GM21619 (cell line): Measurements from ENCODE around the gene MT1M.
"Not testable (repeated sequence)": the region's sequence is repeated elsewhere in the genome, so short reads cannot be mapped to it uniquely, and the experiment has no call there.

Experiments used
- ATAC-seq: cut with Tn5 transposase; IDR thresholded peaks from one replicate; pipeline ENCODE4 v1.9.1; 2021; ENCODE audit not compliant: unreplicated experiment

The MT1M gene

DNA sequence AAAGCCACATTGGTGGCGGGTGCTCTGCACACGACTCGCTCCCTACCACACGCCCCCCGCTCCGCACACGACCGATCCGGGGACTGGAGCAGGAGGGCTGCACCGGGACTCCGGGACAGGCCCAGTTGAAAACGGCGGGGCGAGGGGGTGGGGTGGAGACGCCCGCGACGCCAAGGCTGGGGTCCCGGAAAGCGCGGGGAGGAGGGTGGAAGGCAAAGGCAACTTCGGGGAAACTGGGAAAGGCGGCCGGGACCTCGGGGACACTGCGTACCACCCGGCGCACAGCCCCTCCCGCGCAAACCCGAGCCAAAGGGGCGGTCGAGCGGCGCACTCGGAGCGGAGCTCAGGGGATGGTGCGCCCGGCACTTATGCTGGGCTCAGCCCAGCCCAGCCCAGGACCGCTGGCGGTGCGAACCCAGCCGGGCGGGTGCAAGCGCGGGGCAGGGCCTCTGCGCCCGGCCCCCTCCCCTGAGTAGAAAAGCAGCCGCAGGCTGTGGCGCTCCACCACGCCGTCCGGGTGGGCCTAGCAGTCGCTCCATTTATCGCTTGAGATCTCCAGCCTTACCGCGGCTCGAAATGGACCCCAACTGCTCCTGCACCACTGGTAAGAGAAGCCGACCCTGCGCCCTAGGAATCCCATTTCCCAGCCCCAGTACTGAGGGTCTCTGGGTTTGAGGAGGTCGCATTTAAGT lies at the start of gene MT1M:
TSS of gene MT1M (plus strand) at position 504 of the 692 bp plus-strand sequence. CDS start at position 577, 73 bp downstream.
- no peak for ATAC-seq

DNA sequence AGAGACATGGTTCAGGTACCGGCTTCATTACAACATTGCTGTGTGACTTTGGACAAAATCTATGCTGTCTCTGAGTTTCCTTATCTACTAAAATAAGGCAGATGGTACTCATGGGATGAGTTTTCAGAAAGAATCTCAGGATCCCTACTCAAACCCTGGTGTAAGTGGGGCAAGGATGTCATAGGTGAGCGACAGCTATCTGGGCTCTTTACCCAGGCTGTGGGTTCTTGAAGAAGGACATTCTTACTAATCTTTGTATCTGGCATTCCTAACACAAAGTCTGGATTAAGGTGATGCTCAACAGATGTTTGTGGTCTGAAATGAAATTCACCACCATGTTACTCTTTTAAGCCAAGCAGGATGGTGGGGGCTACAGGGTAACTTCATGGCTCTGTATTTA lies 49.5 kb upstream of the MT1M start:
- ATAC-seq = not testable (repeated sequence)

DNA sequence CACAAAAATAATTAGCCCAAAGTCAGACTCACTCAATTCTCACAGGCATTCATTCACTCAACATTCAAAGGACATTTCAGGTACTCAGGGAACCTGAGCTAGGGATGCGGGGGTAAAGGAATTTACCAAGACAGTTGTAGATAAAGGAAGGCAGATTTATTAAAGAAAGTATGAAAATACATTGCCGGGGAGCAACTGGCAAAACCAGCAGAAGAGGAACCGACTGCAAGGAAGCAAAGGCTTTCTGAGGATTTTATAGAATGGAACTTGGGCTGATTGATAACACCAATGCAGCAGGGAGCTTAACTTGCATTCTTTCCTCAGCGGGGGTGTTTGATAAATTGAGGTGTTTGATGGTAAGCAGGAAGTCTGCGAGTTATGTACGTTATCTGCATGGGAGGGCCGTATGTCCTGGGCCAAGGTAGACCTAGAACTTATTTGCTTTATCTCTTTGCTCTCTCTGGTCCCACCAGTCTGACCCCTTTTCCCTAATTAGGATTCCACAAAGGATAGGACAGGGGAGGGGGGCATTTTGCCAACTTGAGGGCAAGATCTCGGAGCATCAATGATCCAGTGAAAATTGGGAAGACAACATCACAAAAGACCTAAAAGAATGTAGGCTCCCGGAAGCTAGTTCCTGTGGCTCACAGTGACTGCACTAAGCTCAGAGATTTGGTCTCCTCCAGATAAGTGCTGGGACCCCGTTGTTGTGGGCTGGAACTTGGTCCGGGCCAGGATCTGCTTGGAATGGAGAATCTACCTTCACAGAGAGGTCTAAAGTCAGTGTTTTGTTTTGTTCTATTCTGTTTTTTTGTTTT lies 48.9 kb upstream of the MT1M start:
- ATAC-seq = no peak

DNA sequence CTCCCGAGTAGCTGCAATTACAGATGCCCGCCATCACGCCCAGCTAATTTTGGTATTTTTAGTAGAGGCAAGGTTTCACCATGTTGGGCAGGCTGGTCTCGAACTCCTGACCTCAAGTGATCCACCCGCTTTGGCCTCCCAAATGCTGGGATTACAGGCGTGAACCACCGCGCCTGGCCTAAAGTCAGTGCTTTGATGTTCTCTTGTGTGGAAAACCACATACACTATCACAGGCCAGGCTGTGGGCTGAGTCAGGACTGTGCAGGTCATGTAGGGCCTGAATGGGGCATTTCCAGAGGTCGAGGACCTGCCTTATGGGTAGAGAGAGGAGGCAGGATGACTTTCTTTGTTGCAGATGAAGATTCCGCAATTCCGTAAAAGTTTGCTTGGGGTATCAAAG lies 48.2 kb upstream of the MT1M start:
- ATAC-seq = no peak

- no peak for ATAC-seq
These were observed 43.7 kb upstream of the MT1M start for GRCh38 chr16:56588781-56589140.

DNA sequence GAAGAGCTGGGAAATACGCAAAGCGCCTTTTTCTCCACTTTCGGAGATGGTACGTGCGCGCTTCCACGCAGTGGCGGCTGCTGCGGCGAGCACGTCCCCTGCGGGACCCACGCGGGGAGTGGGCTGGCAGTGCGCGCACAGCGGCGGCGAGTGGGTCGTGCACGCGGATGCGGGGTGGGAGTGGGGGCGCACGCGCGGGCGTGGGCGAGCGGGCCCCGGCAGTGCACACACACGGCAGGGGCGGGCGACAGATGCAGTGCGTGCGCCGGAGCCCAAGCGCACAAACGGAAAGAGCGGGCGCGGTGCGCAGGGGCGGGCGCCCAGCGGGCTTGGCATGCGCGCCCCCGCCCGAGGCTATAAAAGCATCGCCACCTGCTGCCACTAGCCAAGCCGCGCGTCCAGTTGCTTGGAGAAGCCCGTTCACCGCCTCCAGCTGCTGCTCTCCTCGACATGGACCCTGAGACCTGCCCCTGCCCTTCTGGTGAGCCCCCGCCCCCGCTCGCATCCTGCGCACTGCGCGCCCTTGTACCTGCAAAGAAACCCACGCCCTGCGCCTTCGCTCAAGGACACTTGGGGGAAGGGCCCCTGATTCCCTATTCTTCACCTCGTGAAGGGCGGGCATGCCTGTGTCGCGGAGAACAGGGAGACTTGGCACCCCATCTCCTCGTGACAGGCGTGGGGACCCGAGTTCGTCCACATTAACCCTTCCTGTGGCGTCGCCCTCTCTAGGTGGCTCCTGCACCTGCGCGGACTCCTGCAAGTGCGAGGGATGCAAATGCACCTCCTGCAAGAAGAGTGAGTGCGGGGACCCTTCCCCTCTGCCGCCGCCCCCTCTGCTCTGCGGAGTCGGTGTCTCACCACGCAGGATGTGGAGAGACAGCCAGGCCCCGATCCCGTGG lies 43.1 kb upstream of the MT1M start, which contains the start of gene MT3:
TSS of gene MT3 (plus strand) at position 388 of the 899 bp plus-strand sequence. CDS start at position 451, 63 bp downstream.
- ATAC-seq = no peak

- no peak for ATAC-seq
These were observed 40.9 kb upstream of the MT1M start for GRCh38 chr16:56591377-56592060.

DNA sequence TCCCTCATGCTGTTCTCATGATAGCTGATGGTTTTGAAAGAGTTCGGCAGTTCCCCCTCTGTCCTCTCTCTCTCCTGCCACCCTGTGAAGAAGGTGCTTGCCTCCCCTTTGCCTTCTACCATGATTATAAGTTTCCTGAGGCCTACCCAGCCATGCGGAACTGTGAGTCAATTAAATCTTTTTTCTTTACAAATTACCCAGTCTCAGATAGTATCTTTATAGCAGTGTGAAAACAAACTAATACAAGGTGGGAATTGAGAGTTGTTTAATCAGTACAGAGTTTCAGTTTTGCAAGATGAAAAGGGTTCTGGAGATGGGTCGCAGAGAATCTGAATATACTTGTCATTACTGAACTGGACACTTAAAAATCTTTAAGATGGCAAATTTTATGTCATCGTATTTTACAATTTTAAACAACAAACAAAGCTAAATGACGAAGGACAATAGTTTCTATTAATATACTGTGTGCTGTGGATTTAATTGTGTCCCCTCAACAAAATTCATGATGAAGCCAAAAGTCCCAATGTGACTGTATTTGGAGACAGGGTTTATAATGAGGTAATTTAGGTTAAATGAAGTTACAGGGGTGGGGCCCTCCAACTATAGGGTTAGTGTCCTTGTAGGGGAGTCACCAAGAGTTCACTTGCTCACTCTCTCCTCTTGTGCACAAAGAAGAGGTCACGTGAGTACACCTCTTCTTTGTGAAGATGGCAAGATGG lies 38.7 kb upstream of the MT1M start:
- ATAC-seq = no peak

GRCh38 chr16:56594292-56594619 lies 38.2 kb upstream of the MT1M start:
- no peak for ATAC-seq

GRCh38 chr16:56600398-56600999 lies 32.0 kb upstream of the MT1M start:
- ATAC-seq = no peak

DNA sequence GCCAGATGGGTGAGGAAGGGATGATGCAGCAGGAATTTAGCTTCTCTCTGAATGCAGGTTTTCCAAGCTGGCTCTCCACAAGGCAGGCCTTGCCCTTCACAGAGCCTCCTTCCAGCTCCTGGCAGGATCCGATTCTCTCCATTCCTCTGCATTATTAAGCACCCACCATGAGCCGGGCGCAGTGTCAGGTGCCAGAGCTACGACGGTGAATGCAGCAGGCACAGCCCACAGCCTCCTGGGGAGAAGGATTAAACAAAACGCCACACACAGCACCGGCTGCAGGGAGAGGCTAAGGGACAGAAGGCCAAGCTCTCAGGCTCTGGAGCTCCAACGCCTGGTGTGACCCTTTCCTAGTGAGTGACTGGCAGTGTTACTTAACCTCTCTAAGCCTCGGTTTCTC lies 31.1 kb upstream of the MT1M start:
- no peak for ATAC-seq

GRCh38 chr16:56603589-56603988 lies 28.9 kb upstream of the MT1M start:
- ATAC-seq = no peak

- ATAC-seq = no peak
These were observed 27.5 kb upstream of the MT1M start for GRCh38 chr16:56604966-56605365.

DNA sequence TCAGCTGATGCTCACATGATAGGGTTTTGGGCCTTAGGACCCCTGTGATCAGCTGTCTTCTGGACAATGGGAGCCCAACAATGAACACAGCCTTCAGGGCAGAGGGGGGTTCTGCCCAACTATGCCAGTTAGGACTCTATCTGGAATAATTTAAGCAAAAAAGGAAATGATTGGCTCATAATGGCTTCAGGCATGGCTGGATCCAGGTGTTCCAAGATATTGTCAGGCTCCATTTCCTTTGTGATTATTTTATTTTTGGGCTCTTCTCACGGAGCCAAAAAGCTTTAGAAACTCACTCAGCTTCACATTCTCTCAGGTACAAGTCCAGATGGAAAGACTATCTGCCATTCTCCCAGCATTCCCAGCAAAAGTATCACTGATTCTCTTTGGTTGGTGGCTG lies 27.0 kb upstream of the MT1M start:
- ATAC-seq = no peak

DNA sequence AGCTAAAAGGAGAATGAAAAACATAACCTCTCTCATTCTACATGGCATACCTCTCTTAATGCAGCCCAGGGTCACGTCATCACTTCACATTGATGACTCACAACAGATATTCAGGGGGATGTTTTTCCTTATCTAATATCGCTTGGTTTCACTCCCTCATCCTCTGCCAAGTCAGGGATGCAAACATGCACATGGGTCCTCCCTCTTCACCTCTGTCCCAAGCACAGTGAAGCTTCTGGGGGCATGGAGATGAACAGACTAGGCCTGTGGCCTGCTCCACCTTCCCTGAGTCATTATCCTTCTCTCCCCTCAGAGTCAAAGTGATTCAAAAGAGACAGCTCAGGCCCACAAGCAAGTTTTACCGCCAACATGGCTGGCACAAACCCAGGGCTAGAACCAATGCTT lies 26.4 kb upstream of the MT1M start:
- ATAC-seq = no peak

GRCh38 chr16:56606476-56607108 lies 25.9 kb upstream of the MT1M start:
- no peak for ATAC-seq

GRCh38 chr16:56607109-56607618 lies 25.3 kb upstream of the MT1M start:
- ATAC-seq = no peak

GRCh38 chr16:56607675-56608042 lies 24.8 kb upstream of the MT1M start:
- no peak for ATAC-seq
